T-helper 22 cell (primary cell): ENCODE data around the gene KIR3DL1.
"Not testable (repeated sequence)": the region's sequence is repeated elsewhere in the genome, so short reads cannot be mapped to it uniquely, and the experiment has no call there.

Source experiments
- DNase-seq: peaks from one replicate; pipeline ENCODE4 v3.0.0-alpha.2; 2020; ENCODE audit warnings: low read depth

The KIR3DL1 gene

DNA sequence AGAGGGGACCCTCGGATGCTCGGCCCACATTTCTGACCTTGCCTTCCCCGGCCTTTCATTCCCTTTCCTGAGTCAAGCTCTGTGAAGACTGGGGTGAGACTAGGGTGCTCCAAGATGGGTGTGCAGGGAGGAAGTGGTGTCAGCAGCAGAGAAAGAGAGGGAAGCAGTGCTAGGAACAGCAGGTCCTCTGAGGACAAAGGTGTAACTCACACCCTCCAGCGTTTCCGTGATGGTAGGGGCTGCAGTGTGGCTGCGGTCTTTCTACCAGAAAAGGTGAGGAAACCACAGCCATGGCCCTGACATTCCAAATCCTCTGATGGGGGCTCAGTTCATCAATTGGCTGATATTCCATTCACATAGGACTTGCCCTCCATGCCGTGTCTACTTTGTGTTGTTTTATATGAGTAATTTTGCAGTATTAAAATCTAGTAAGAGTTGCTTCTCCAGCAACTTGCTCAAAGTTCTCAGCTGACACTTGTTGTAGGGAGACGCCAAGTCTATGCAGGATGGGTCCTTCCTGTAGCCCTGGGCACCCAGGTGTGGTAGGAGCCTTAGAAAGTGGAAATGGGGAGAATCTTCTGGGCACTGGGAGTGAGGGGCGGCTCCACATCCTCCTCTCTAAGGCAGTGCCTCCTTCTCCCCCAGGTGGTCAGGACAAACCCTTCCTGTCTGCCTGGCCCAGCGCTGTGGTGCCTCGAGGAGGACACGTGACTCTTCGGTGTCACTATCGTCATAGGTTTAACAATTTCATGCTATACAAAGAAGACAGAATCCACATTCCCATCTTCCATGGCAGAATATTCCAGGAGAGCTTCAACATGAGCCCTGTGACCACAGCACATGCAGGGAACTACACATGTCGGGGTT lies 1.6 kb downstream of the KIR3DL1 start:
- no peak for DNase-seq

DNA sequence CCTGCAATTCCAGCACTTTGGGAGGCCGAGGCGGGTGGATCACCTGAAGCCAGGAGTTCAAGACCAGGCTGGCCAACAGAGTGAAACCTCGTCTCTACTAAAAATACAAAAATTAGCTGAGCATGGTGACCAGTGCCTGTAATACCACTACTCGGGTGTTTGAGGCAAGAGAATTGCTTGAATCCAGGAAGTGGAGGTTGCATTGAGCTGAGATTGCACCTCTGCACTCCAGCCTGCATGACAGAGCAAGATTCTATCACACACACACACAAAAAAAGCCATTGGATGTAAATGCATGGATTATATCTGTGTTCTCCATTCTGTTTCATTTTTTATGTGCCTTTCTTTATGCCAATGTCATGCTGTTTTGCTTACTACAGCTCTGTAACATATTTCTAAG lies 8.1 kb downstream of the KIR3DL1 start:
- DNase-seq = not testable (repeated sequence)

DNA sequence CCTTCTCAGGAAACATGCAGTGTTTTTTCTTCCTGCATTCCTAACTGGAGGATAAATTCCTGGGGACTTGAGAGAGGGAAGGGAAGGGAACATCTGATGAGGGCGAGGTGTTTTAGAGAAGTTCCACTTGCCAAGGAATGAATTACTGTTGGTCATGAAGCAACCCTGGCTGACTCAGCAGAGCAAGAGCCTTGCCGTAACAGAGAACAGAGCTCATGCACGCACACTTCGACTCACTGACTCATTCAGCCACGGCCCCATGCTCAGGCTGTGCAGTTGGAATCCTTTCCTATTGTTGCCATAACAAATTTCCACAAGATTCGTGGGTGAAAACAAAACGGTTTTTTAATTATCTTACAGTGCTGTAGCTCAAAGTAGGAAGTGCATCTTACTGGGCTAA lies 9.1 kb downstream of the KIR3DL1 start:
- not testable (repeated sequence) for DNase-seq

DNA sequence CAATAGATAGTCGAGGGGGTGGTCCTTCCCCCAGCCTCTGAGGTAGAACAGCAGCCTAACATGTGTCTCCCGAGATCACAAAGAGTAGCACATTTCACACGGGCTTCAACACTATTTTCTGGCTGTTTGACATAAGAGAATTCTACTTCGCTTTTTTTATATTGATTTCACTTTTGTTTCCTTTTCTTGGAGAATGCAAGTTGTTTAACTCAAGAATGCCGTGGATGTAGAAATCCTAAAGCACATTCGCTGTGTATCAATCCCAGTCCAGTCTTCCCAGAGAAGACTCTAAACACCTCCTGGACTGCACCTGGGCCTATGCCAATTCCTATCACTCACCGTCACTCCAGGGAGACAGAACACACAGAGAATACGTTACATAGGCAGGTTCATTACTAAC lies 11.8 kb downstream of the KIR3DL1 start:
- not testable (repeated sequence) for DNase-seq

DNA sequence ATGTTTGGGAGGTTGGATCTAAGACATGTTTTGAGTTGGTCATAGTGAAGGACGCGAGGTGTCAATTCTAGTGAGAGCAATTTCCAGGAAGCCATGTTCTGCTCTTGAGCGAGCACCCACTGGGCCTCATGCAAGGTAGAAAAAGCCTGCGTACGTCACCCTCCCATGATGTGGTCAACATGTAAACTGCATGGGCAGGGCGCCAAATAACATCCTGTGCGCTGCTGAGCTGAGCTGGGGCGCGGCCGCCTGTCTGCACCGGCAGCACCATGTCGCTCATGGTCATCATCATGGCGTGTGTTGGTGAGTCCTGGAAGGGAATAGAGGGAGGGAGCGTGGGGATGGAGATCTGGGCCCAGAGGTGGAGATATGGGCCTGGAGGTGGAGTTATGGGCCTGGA lies 16.2 kb downstream of the KIR3DL1 start, which contains the start of gene KIR2DS4:
Gene KIR2DS4 (plus strand): TSS at position 181 of the 400 bp plus-strand sequence.
- not testable (repeated sequence) for DNase-seq

DNA sequence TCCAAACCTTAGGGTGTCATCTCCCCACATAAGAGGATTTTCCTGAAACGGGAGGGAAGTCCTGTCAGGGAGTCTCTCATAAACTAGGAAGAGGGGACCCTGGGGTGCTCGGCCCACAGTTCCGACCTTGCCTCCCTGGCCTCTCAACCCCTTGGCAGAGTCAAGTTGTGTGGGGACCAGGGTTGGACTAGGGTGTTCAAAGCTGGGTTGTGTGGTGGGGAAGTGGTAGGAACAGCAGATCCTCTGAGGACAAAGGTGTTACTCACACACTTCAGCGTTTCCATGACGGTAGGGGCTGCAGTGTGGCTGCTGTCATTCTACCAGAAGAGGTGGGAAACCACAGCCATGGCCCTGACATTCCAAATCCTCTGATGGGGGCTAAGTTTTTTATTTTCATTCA lies 18.9 kb downstream of the KIR3DL1 start:
- DNase-seq = not testable (repeated sequence)

DNA sequence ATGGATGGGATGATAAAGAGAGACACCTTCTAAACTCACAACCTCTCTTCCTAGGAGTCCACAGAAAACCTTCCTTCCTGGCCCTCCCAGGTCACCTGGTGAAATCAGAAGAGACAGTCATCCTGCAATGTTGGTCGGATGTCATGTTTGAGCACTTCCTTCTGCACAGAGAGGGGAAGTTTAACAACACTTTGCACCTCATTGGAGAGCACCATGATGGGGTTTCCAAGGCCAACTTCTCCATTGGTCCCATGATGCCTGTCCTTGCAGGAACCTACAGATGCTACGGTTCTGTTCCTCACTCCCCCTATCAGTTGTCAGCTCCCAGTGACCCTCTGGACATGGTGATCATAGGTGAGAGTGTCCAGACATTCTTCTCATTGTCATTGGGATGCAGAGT lies 21.3 kb downstream of the KIR3DL1 start:
- DNase-seq = not testable (repeated sequence)

DNA sequence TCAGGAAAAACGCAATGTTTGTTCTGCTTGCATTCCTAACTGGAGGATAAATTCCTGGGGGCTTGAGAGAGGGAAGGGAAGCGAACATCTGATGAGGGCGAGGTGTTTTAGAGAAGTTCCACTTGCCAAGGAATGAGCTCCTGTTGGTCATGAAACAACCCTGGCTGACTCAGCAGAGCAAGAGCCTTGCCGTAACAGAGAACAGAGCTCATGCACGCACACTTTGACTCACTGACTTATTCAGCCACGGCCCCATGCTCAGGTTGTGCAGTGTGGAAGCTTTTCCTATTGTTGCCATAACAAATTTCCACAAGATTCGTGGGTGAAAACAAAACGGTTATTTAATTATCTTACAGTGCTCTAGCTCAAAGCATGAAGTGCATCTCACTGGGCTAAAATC lies 26.9 kb downstream of the KIR3DL1 start:
- not testable (repeated sequence) for DNase-seq

DNA sequence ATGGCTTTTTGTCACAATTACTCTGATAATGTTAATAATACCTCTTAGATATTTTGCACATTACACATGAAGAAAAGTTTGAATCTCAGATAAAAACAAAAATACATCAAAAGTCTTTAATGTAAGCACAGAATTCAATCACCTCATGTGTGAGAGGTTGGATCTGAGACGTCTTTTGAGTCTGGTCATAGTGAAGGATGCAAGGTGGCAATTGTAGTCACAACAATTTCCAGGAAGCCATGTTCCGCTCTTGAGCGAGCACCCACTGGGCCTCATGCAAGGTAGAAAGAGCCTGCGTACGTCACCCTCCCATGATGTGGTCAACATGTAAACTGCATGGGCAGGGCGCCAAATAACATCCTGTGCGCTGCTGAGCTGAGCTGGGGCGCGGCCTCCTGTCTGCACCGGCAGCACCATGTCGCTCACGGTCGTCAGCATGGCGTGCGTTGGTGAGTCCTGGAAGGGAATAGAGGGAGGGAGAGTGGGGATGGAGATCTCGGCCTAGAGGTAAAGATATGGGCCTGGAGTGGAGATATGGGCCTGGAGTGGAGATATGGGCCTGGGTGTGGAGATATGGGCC lies 33.9 kb downstream of the KIR3DL1 start, which contains the start of gene KIR3DL2:
Gene KIR3DL2 (plus strand): TSS at position 383 of the 580 bp plus-strand sequence. CDS start 33 bp downstream, at position 416.
- not testable (repeated sequence) for DNase-seq

DNA sequence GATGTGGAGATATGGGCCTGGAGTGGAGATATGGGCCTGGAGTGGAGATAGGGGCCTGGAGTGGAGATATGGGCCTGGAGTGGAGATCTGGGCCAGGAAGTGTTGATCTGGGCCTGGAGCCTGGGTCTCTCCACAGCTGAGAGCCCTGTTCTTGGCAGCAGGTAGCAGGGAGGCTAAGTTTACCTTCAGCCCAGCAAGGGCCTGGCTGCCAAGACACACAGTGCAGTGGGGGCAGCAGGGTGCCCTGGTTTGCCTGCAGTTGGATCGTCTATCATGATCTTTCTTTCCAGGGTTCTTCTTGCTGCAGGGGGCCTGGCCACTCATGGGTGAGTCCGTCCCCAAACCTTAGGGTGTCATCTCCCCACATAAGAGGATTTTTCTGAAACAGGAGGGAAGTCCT lies 34.7 kb downstream of the KIR3DL1 start:
- no peak for DNase-seq

DNA sequence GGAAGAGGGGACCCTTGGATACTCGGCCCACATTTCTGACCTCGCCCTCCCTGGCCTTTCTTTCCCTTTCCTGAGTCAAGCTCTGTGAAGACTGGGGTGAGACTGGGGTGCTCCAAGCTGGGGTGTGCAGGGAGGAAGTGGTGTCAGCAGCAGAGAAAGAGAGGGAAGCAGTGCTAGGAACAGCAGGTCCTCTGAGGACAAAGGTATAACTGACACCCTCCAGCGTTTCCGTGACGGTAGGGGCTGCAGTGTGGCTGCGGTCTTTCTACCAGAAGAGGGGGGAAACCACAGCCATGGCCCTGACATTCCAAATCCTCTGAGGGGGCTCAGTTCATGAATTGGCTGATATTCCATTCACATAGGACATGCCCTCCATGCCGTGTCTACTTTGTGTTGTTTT lies 35.1 kb downstream of the KIR3DL1 start:
- DNase-seq = no peak

DNA sequence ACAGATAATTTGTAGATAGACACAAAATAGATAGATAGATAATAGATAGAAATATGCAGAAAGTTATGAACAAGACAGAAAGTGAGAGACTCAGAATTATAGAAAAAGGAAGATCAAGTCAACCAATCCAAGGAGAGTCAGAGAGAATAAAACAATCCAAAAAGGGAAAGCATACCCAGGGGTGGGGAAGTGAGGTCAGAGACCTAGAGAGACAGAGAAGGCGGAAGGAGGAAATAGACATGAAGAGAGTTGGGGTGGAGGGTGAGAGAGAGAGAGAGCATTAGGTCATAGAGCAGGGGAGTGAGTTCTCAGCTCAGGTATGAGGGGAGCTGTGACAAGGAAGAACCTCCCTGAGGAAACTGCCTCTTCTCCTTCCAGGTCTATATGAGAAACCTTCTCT lies 39.0 kb downstream of the KIR3DL1 start:
- DNase-seq = not testable (repeated sequence)

DNA sequence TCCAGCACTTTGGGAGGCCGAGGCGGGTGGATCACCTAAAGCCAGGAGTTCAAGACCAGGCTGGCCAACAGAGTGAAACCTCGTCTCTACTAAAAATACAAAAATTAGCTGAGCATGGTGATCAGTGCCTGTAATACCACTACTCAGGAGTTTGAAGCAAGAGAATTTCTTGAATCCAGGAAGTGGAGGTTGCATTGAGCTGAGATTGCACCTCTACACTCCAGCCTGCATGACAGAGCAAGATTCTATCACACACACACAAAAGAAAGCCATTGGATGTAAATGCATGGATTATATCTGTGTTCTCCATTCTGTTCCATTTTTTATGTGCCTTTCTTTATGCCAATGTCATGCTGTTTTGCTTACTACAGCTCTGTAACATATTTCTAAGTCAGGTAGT lies 42.2 kb downstream of the KIR3DL1 start:
- DNase-seq = not testable (repeated sequence)

DNA sequence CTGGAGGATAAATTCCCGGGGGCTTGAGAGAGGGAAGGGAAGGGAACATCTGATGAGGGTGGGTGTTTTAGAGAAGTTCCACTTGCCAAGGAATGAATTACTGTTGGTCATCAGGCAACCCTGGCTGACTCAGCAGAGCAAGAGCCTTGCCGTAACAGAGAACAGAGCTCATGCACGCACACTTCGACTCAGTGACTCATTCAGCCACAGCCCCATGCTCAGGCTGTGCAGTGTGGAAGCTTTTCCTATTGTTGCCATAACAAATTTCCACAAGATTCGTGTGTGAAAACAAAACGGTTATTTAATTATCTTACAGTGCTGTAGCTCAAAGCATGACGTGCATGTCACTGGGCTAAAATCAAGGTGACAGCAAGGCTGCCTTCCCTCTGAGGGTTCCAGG lies 43.2 kb downstream of the KIR3DL1 start:
- DNase-seq = not testable (repeated sequence)

DNA sequence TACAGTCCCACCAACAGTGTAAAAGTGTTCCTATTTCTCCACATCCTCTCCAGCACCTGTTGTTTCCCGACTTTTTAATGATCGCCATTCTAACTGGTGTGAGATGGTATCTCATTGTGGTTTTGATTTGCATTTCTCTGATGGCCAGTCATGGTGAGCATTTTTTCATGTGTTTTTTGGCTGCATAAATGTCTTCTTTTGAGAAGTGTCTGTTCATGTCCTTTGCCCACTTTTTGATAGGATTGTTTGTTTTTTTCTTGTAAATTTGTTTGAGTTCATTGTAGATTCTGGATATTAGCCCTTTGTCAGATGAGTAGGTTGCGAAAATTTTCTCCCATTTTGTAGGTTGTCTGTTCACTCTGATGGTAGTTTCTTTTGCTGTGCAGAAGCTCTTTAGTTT lies 47.2 kb downstream of the KIR3DL1 start:
- not testable (repeated sequence) for DNase-seq

DNA sequence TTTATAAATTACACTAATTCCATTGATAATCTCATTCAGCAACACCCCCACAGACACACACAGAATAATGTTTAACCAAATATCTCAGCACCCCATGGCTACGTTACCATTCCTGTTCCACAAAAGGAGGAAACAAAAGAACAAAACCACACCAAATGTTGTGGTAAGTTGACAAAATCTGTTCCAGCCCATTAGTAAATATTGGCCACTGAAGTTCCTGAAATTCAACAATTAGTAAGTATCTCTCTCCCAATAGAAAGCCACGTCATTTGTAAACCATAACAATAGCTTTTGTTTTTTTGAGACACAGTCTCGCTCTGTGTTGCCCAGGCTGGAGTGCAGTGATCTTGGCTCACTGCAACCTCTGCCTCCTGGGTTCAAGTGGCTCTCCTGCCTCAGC lies 55.4 kb downstream of the KIR3DL1 start:
- DNase-seq = no peak

DNA sequence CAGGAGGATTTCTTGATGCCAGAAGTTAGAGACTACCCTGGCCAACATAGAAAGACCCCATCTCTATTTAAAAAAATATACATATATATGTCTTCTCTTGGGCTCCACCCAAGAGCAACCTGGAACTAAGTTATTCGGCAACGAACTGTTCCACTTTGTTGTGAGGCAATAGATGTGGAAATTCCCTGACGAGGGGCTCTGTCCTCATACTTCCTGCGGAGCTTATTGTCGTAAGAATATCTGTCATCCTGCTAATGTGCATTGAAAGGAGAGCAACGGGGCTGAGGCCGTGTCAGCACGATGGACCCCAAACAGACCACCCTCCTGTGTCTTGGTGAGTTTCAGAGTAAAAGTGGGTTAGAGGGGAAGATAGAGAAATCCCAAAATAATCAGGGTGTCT lies 57.7 kb downstream of the KIR3DL1 start, which contains the start of gene FCAR:
Gene FCAR (plus strand): TSS at position 246 of the 400 bp plus-strand sequence. CDS start 55 bp downstream, at position 301.
- DNase-seq = no peak

DNA sequence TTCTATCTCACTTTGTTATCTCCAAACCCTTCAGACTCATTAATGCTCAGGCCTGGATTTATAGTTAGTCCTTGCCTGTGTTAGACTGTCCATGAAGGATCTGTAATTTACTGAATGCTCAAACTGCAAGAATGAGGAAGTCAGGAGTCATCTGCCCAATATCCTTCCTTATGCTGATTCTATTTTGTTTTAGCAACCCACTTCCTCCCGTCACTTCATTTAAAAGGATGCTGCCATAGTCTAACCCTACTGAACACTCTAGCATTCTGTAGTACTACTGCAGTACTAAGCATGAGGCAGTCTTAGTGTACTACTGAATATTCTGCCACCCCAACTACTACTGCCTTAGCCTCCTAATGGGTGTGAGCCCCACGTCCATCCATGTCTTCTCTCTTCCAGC lies 59.2 kb downstream of the KIR3DL1 start:
- DNase-seq = no peak

DNA sequence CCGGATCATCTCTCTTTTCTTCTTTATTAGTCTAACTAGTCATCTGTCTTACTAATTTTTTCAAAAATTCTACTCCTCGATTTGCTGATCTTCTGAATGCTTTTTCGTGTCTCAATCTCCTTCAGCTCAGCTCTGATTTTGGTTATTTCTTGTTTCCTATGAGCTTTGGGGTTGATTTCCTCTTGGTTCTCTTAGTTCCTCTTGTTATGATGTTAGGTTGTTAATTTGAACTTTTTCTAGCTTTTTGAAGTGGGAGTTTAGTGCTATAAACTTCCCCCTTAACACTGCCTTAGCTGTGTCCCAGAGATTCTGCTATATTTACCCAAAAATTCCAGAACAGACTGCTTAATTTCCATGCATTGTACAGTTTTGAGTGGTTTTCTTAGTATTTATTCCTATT lies 61.2 kb downstream of the KIR3DL1 start:
- DNase-seq = no peak
